Prostate gland (tissue), 2 donors: ENCODE measurements around the gene RASAL2.

Experiments used
- CTCF ChIP-seq, 4 experiments: fragments of 200-600 bp in 2 of 4; fragments of 450-650 bp in 2 of 4; sonication (generic) in 2 of 4; IDR thresholded peaks; 1 replicate in 3 of 4; 2 replicates in 1 of 4; pipeline ENCODE4 v1.5.1; 2016 to 2019; ENCODE audit warnings: antibody characterized with exemption in 4 of 4, mild to moderate bottlenecking in 2 of 4, moderate library complexity in 2 of 4
- POLR2A ChIP-seq: fragments of 450-650 bp; IDR thresholded peaks from one replicate; pipeline ENCODE4 v1.6.1; 2016; ENCODE audit warnings: antibody characterized with exemption, mild to moderate bottlenecking
- POLR2AphosphoS5 ChIP-seq: sonication (generic); formaldehyde crosslinking; IDR thresholded peaks from one replicate; pipeline ENCODE4 v1.6.1; 2017; ENCODE audit warnings: antibody characterized with exemption

- no peak for TF ChIP-seq CTCF (IDR thresholded peaks at IDR 0.05)
- no peak for TF ChIP-seq POLR2A
- no peak for TF ChIP-seq POLR2AphosphoS5
Measured at GRCh38 chr1:178122283-178122682, 28.4 kb downstream of the RASAL2 start.
